ENCODE results near the gene NOTCH4.
A peak's percentile ranks its signal among the peaks of the same experiment; 100 is the strongest.

NOTCH4 gene

GRCh38 chr6:32176476-32177182 is 47.2 kb downstream of the NOTCH4 start:
- no peak for TF ChIP-seq CTCF (IDR thresholded peaks at IDR 0.05)
- Histone ChIP-seq H3K4me1 (ENCODE audit: control insufficient read depth in 1 of 2, insufficient read depth in 1 of 2, low read depth in 1 of 2, low read length in 1 of 2) (peaks cover 50 to 58% of the 10 kb centered on the region in 2 experiments), H3K4me3 (ENCODE audit: low read depth in 1 of 2, low read length in 1 of 2) (peak overlapping the region; percentile 75 to 92)

GRCh38 chr6:32175711-32176475 is 48.0 kb downstream of the NOTCH4 start, which contains the start of gene AGPAT1:
Gene AGPAT1, minus strand, starts transcription at chr6:32176084. Its CDS starts 4,588 bp downstream, at chr6:32171496.
- TF ChIP-seq CTCF (IDR thresholded peaks at IDR 0.05): peak; percentile 26
- H3K9me3 ChIP-seq: no peaks in the 10 kb centered on the region
- peaks cover 50 to 58% of the 10 kb centered on the region in 2 experiments for H3K4me1 ChIP-seq (ENCODE audit: control insufficient read depth in 1 of 2, insufficient read depth in 1 of 2, low read depth in 1 of 2, low read length in 1 of 2)
- peak within 1 kb of the TSS; percentile 75 to 92 for H3K4me3 ChIP-seq (ENCODE audit: low read depth in 1 of 2, low read length in 1 of 2)
- peaks cover 11% of the 10 kb centered on the region for H3K36me3 ChIP-seq
- H3K27ac ChIP-seq: peak within 1 kb of the TSS; percentile 97
- H3K27me3 ChIP-seq: no peaks in the 10 kb centered on the region

More at GRCh38 chr6:32176476-32177182, 47.2 kb downstream of the NOTCH4 start:
- peaks cover 14% of the 10 kb centered on the region for H3K36me3 ChIP-seq
- no peaks in the 10 kb centered on the region for H3K9me3 ChIP-seq
- H3K27me3 ChIP-seq: no peaks in the 10 kb centered on the region
- H3K27ac ChIP-seq: peak overlapping the region; percentile 97

- peak overlapping the region; percentile 75 to 92 for H3K4me3 ChIP-seq (ENCODE audit: low read depth in 1 of 2, low read length in 1 of 2)
- no peaks in the 10 kb centered on the region for H3K9me3 ChIP-seq
- peaks cover 11% of the 10 kb centered on the region for H3K36me3 ChIP-seq
- H3K4me1 ChIP-seq (ENCODE audit: control insufficient read depth in 1 of 2, insufficient read depth in 1 of 2, low read depth in 1 of 2, low read length in 1 of 2): peaks cover 50 to 58% of the 10 kb centered on the region in 2 experiments
- H3K27me3 ChIP-seq: no peaks in the 10 kb centered on the region
- peak overlapping the region; percentile 97 for H3K27ac ChIP-seq
- TF ChIP-seq CTCF (IDR thresholded peaks at IDR 0.05): no peak
These were observed 48.6 kb downstream of the NOTCH4 start for GRCh38 chr6:32175322-32175710.

- TF ChIP-seq CTCF (IDR thresholded peaks at IDR 0.05): no peak
- H3K36me3 ChIP-seq: peaks cover 19% of the 10 kb centered on the region
- peaks cover 46 to 55% of the 10 kb centered on the region in 2 experiments for H3K4me1 ChIP-seq (ENCODE audit: control insufficient read depth in 1 of 2, insufficient read depth in 1 of 2, low read depth in 1 of 2, low read length in 1 of 2)
- no peak overlapping the region for H3K4me3 ChIP-seq (ENCODE audit: low read depth in 1 of 2, low read length in 1 of 2)
- H3K9me3 ChIP-seq: no peaks in the 10 kb centered on the region
- H3K27ac ChIP-seq: no peak overlapping the region
- no peaks in the 10 kb centered on the region for H3K27me3 ChIP-seq
These were observed 49.5 kb downstream of the NOTCH4 start for GRCh38 chr6:32174416-32174815.

DNA sequence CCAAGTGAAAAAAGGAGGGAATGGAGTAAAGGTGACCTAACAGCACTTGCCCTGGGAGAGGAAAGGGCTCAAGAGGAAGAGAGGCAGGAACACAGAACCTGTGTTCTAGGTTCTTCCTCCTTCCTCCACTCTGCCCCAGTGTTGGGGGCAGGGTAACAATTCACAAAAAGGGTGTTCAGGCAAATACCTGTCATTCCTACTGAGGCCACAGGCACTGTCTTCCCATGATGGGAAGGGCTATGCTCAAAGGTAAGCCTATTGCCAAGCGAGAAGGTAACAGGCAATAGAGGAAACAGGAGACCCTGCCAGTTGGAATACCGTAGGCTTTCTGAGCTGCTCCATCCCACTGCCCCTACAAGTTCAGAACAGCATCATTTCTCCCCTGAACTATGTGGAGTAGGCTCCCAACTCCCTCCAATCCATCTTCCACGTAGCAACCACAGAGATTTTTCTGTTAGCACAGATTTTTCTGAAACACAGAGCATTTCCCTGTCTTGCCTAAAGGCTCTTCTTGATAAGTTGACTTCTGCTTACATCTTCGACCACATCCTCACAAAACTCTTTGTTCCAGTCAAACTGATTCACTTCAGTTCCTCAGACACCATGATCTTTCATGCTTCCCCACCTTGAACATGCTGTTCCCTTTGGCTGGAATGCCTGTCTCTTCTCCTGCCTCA is 50.7 kb downstream of the NOTCH4 start:
- no peaks in the 10 kb centered on the region for H3K9me3 ChIP-seq
- H3K36me3 ChIP-seq: peaks cover 31% of the 10 kb centered on the region
- TF ChIP-seq CTCF (IDR thresholded peaks at IDR 0.05): no peak
- H3K27ac ChIP-seq: peak overlapping the region; percentile 44
- H3K4me3 ChIP-seq (ENCODE audit: low read depth in 1 of 2, low read length in 1 of 2): no peak overlapping the region
- H3K4me1 ChIP-seq (ENCODE audit: control insufficient read depth in 1 of 2, insufficient read depth in 1 of 2, low read depth in 1 of 2, low read length in 1 of 2): peaks cover 36 to 44% of the 10 kb centered on the region in 2 experiments
- no peaks in the 10 kb centered on the region for H3K27me3 ChIP-seq
